B cell (primary cell): ENCODE results near the gene PPP5C. TPM values are rescaled to one million over a fixed set of nuclear protein-coding genes. Genes with fewer than 3 reads are reported as not detected.
A peak's percentile ranks its signal among the peaks of the same experiment; 100 is the strongest.

Experiments used
- ATAC-seq: fragments of 200-7000 bp; cut with Tn5 transposase; one replicate; pipeline ENCODE4 v1.10.0; 2021; ENCODE audit warnings: low read depth, mild to moderate bottlenecking, moderate number of reproducible peaks, moderate library complexity
- CTCF ChIA-PET: fragments of 350-600 bp; sonication (Branson Sonifier 250); formaldehyde crosslinking; loops from one replicate; lab custom pipeline; 2021; ENCODE audit warnings: antibody characterized with exemption, inconsistent platforms; lab: Charles Lee
- POLR2A ChIA-PET: fragments of 350-600 bp; sonication (Branson Sonifier 250); formaldehyde crosslinking; loops from one replicate; lab custom pipeline; 2021; ENCODE audit warnings: antibody characterized with exemption; lab: Charles Lee
- DNase-seq: peaks from one replicate; pipeline ENCODE4 v3.0.0; 2013
- H2AFZ ChIP-seq: 2 replicates; pipeline ENCODE4 v1.6.1; 2012; ENCODE audit warnings: mild to moderate bottlenecking, low read depth, low read length; ENCODE audit not compliant: insufficient read depth, poor library complexity, severe bottlenecking
- H3K27ac ChIP-seq, 2 donors: 1 replicate in 1 of 2; 2 replicates in 1 of 2; pipeline ENCODE4 v1.5.1; 2012 to 2013; ENCODE audit warnings: low read length in 2 of 2, mild to moderate bottlenecking in 2 of 2, moderate library complexity in 1 of 2
- H3K27me3 ChIP-seq, 4 experiments: fragments of 200-600 bp in 1 of 4; sonication (generic) in 1 of 4; replicated peaks in 1 of 4; 1 replicate in 2 of 4; 2 replicates in 2 of 4; pipeline versions ENCODE4 v1.6.1 to v1.7.0; 2013 to 2016; ENCODE audit warnings: low read length in 3 of 4, mild to moderate bottlenecking in 2 of 4, mixed read lengths in 1 of 4, moderate library complexity in 1 of 4; ENCODE audit not compliant: insufficient read depth in 4 of 4, control insufficient read depth in 3 of 4; ENCODE audit errors: control extremely low read depth in 1 of 4
- H3K36me3 ChIP-seq, 2 experiments: replicated peaks in 1 of 2; 1 replicate in 1 of 2; 2 replicates in 1 of 2; pipeline versions ENCODE4 v1.6.1 to v1.7.1; 2013; ENCODE audit warnings: low read length in 1 of 2; ENCODE audit not compliant: insufficient read depth in 2 of 2, control insufficient read depth in 1 of 2; ENCODE audit errors: control extremely low read depth in 1 of 2, extremely low read depth in 1 of 2
- H3K4me1 ChIP-seq, 2 donors: fragments of 200-600 bp in 1 of 2; sonication (generic) in 1 of 2; 1 replicate in 1 of 2; 2 replicates in 1 of 2; pipeline versions ENCODE4 v1.5.1 to v1.6.1; 2013 to 2017; ENCODE audit warnings: low read length in 2 of 2; ENCODE audit not compliant: control insufficient read depth in 2 of 2, insufficient read depth in 2 of 2
- H3K4me2 ChIP-seq: replicated peaks from 2 replicates; pipeline ENCODE3; 2012; ENCODE audit warnings: mild to moderate bottlenecking, low read depth, low read length; ENCODE audit not compliant: poor library complexity, severe bottlenecking
- H3K4me3 ChIP-seq, 5 experiments: fragments of 200-600 bp in 1 of 5; sonication (generic) in 1 of 5; 1 replicate in 3 of 5; 2 replicates in 2 of 5; pipeline versions ENCODE4 v1.5.1 to v1.7.0; 2011 to 2016; ENCODE audit warnings: low read length in 4 of 5, mild to moderate bottlenecking in 4 of 5, low read depth in 2 of 5, control low read depth in 1 of 5, moderate library complexity in 1 of 5; ENCODE audit not compliant: insufficient read depth in 1 of 5; ENCODE audit errors: control extremely low read depth in 1 of 5, extremely low read depth in 1 of 5
- H3K79me2 ChIP-seq: fragments of 200-600 bp; sonication (generic); one replicate; pipeline ENCODE4 v1.6.0; 2016; ENCODE audit warnings: low read length; ENCODE audit not compliant: control insufficient read depth, insufficient read depth
- H3K9ac ChIP-seq: fragments of 200-600 bp; sonication (generic); 2 replicates; pipeline ENCODE4 v1.6.1; 2017; ENCODE audit warnings: mild to moderate bottlenecking, low read length, moderate library complexity
- H3K9me3 ChIP-seq, 3 donors: one replicate each; pipeline versions ENCODE4 v1.6.1 to v1.7.1; 2013; ENCODE audit warnings: low read length in 2 of 3; ENCODE audit not compliant: control insufficient read depth in 2 of 3, insufficient read depth in 1 of 3; ENCODE audit errors: control extremely low read depth in 1 of 3
- H4K20me1 ChIP-seq: 2 replicates; pipeline ENCODE4 v1.6.0; 2012; ENCODE audit warnings: mild to moderate bottlenecking, low read length; ENCODE audit not compliant: insufficient read depth, control insufficient read depth, poor library complexity, severe bottlenecking
- H3K27ac Mint-ChIP-seq: one replicate; pipeline ENCODE4 v1.8.0; 2021; ENCODE audit warnings: mixed read lengths
- H3K27me3 Mint-ChIP-seq: one replicate; pipeline ENCODE4 v1.8.0; 2021; ENCODE audit warnings: mixed read lengths
- H3K4me1 Mint-ChIP-seq: one replicate; pipeline ENCODE4 v1.8.0; 2021; ENCODE audit warnings: mixed read lengths
- H3K4me3 Mint-ChIP-seq: one replicate; pipeline ENCODE4 v1.8.0; 2021; ENCODE audit warnings: mixed read lengths
- H3K9me3 Mint-ChIP-seq: one replicate; pipeline ENCODE4 v1.8.0; 2022; ENCODE audit warnings: mixed read lengths; ENCODE audit not compliant: insufficient read depth
- EZH2 ChIP-seq: IDR thresholded peaks from 2 replicates; pipeline ENCODE4 v1.6.1; 2012; ENCODE audit warnings: borderline replicate concordance, low read depth, mild to moderate bottlenecking, moderate library complexity, low read length; ENCODE audit not compliant: insufficient read depth, poor library complexity, severe bottlenecking
- WGBS: methylation state at CpG from one replicate; pipeline ENCODE4 v1.1.5; 2013; ENCODE audit warnings: missing lambda C conversion rate; ENCODE audit not compliant: insufficient coverage; 5-methylcytosine and 5-hydroxymethylcytosine counted together
- intact Hi-C: fragments of 100-400 bp; cut with micrococcal nuclease; formaldehyde crosslinking; loops from one replicate; pipeline ENCODE4 v1.10.0; 2022
- polyA plus RNA-seq: library from polyadenylated mRNA; depleted of rRNA; stranded (reverse); fragments of >200 nt; gene quantifications from 2 replicates; pipeline ENCODE4 v1.2.3, GENCODE V29; 2012
- total RNA-seq, 2 donors: library from RNA; stranded (reverse); fragments of 120-200 nt in 1 of 2; gene quantifications; 1 replicate in 1 of 2; 2 replicates in 1 of 2; pipeline versions ENCODE4 v1.2.3 to v1.2.4, GENCODE V29; 2013 to 2022
- TF ChIP-seq, protein P1 (sequence below): fragments of 200-600 bp; IDR thresholded peaks from one replicate; pipeline ENCODE4 v1.8.0; 2022; ENCODE audit warnings: antibody characterized with exemption, mild to moderate bottlenecking

Gene PPP5C
- total and polyA plus RNA-seq, 2 donors (not counting 1 experiment from before 2014, with no cell fraction given) = 51.2 to 70.5 TPM

DNA sequence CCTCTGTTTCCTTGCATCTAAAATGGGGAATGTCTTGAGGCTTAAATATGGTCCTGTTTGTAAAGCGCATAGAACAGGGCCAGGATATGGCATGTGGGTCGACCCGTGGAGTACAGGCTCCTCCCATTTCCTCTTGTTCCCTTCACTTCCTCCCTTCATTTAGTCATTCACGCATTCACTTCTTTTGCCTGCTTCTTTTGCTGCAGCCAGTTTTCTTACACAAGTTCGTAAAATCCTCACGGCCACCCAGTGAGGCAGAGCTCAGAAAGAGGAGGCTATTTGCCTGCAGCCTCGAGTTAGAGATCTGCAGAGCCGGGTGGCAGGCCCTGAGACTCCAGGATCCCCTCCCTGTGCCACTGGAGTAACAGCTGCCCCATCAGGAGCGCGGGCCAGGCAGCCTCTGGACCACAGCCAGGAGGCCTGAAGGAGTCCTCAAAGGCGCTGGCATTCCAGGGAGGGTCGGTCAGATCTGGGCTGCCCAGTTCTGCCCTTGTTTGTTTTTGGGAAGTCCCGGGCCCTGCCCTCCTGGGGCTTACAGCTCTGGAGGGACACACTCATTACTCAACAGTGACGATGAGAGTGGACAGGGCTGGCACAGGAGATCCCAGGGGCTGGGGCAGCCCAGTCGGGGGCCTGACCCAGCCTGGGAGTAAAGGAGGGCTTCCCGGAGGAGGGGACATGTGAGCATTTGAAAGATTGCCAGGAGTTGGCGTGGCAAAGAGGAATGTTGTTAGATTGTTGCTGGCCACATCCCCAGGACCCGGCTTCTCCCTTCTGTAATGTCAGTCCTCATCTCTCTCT lies 4.6 kb downstream of the PPP5C start:
- Histone ChIP-seq H3K27ac (peak overlapping the region; percentile 66 to 87), H2AFZ (peak overlapping the region; percentile 73), H3K36me3 (peaks cover 0 to 25% of the 10 kb centered on the region in 2 experiments), H3K27me3 (no peaks in the 10 kb centered on the region), H3K9me3 (peaks cover 0 to 3% (median 0%) of the 10 kb centered on the region in 3 donors), H4K20me1 (peaks cover 15% of the 10 kb centered on the region), H3K4me3 (no peak overlapping the region), H3K9ac (peak overlapping the region; percentile 24), H3K4me2 (peak overlapping the region; percentile 66), H3K79me2 (peaks cover 87% of the 10 kb centered on the region), H3K4me1 (peaks cover 47 to 68% of the 10 kb centered on the region in 2 donors)
- Mint-ChIP-seq H3K27ac (peak overlapping the region; percentile 90), H3K27me3 (no peaks in the 10 kb centered on the region), H3K4me3 (peak overlapping the region; percentile 79), H3K9me3 (no peaks in the 10 kb centered on the region), H3K4me1 (peaks cover 63% of the 10 kb centered on the region)
- intact Hi-C loops = no loop called here
- POLR2A ChIA-PET = interaction anchor here (0.6 kb wide), 1 partner anchor 104 kb away, joined by 4 read pairs; no protein-coding TSS in a partner anchor
- no peak for ATAC-seq
- TF ChIP-seq, protein P1, sequence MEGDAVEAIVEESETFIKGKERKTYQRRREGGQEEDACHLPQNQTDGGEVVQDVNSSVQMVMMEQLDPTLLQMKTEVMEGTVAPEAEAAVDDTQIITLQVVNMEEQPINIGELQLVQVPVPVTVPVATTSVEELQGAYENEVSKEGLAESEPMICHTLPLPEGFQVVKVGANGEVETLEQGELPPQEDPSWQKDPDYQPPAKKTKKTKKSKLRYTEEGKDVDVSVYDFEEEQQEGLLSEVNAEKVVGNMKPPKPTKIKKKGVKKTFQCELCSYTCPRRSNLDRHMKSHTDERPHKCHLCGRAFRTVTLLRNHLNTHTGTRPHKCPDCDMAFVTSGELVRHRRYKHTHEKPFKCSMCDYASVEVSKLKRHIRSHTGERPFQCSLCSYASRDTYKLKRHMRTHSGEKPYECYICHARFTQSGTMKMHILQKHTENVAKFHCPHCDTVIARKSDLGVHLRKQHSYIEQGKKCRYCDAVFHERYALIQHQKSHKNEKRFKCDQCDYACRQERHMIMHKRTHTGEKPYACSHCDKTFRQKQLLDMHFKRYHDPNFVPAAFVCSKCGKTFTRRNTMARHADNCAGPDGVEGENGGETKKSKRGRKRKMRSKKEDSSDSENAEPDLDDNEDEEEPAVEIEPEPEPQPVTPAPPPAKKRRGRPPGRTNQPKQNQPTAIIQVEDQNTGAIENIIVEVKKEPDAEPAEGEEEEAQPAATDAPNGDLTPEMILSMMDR = no peak
- TF ChIP-seq EZH2 = no peak
- CTCF ChIA-PET = no interaction called here
- DNase-seq = no peak
- whole genome bisulfite sequencing = 51% methylated on average over 15 of the region's 18 CpGs
